HuH-7 (cell line): Measurements from ENCODE around the gene C1orf210.

Experiments
- DNase-seq: peaks from one replicate; pipeline ENCODE4 v3.0.0; 2011; ENCODE audit warnings: low spot score

The C1orf210 gene

GRCh38 chr1:43312212-43312623 is 26.8 kb upstream of the C1orf210 start:
- no peak for DNase-seq

GRCh38 chr1:43311521-43311920 is 26.1 kb upstream of the C1orf210 start:
- no peak for DNase-seq

GRCh38 chr1:43309405-43310025 is 24.1 kb upstream of the C1orf210 start:
- no peak for DNase-seq

- DNase-seq = no peak
These were observed 23.4 kb upstream of the C1orf210 start for GRCh38 chr1:43308635-43309404.

GRCh38 chr1:43307458-43308158 is 22.2 kb upstream of the C1orf210 start:
- no peak for DNase-seq

- DNase-seq = no peak
These were observed 21.5 kb upstream of the C1orf210 start for GRCh38 chr1:43306688-43307457.

GRCh38 chr1:43305926-43306687 is 20.7 kb upstream of the C1orf210 start:
- DNase-seq = no peak

- no peak for DNase-seq
These were observed 20.1 kb upstream of the C1orf210 start for GRCh38 chr1:43305461-43305860.

- DNase-seq = no peak
These were observed 19.5 kb upstream of the C1orf210 start for GRCh38 chr1:43304771-43305300.

- no peak for DNase-seq
These were observed 18.9 kb upstream of the C1orf210 start for GRCh38 chr1:43304314-43304681.

- no peak for DNase-seq
These were observed 18.3 kb upstream of the C1orf210 start for GRCh38 chr1:43303471-43304313.

GRCh38 chr1:43302721-43303470 is 17.5 kb upstream of the C1orf210 start:
- peak; percentile 77 for DNase-seq

GRCh38 chr1:43302201-43302600 is 16.8 kb upstream of the C1orf210 start:
- no peak for DNase-seq

GRCh38 chr1:43300378-43301094 is 15.2 kb upstream of the C1orf210 start, which contains the start of gene TIE1:
Gene TIE1 (plus strand): TSS chr1:43300982. CDS start chr1:43301072, 90 bp downstream.
- no peak for DNase-seq

GRCh38 chr1:43299101-43299500 is 13.7 kb upstream of the C1orf210 start:
- DNase-seq = no peak

- no peak for DNase-seq
These were observed 12.7 kb upstream of the C1orf210 start for GRCh38 chr1:43298055-43298454.

GRCh38 chr1:43296207-43296606 is 10.8 kb upstream of the C1orf210 start:
- DNase-seq = no peak

- DNase-seq = no peak
These were observed 9.4 kb upstream of the C1orf210 start for GRCh38 chr1:43294761-43295160.
